Measurements from ENCODE around the gene PLCG2.

Gene PLCG2

GRCh38 chr16:81921085-81921814, 142.2 kb downstream of the PLCG2 start:
- TF ChIP-seq CTCF (conservative IDR thresholded peaks at IDR 0.05; ENCODE audit: low read depth) = no peak
- CTCF ChIA-PET = interaction anchor here (0.6 kb wide), 1 partner anchor 30 kb away, joined by 3 read pairs; no protein-coding TSS in a partner anchor
- H3K27ac ChIP-seq = no peak overlapping the region
- POLR2A ChIA-PET (ENCODE audit: low non-redundant PET) = no interaction called here
- no peak for DNase-seq (ENCODE audit: low spot score)

- TF ChIP-seq CTCF (conservative IDR thresholded peaks at IDR 0.05; ENCODE audit: low read depth) = no peak
- ChIA-PET CTCF (interaction anchor here (0.6 kb wide), 1 partner anchor 31 kb away, joined by 3 read pairs; no protein-coding TSS in a partner anchor), POLR2A (ENCODE audit: low non-redundant PET) (no interaction called here)
- no peak for DNase-seq (ENCODE audit: low spot score)
- H3K27ac ChIP-seq = no peak overlapping the region
These were observed 142.9 kb downstream of the PLCG2 start for GRCh38 chr16:81921843-81922584.

GRCh38 chr16:81923296-81923695, 144.2 kb downstream of the PLCG2 start:
- no peak for DNase-seq (ENCODE audit: low spot score)
- no peak for TF ChIP-seq CTCF (conservative IDR thresholded peaks at IDR 0.05; ENCODE audit: low read depth)
- H3K27ac ChIP-seq = no peak overlapping the region
- POLR2A ChIA-PET (ENCODE audit: low non-redundant PET) = no interaction called here
- CTCF ChIA-PET = no interaction called here

GRCh38 chr16:81925016-81925415, 145.9 kb downstream of the PLCG2 start:
- no peak overlapping the region for H3K27ac ChIP-seq
- ChIA-PET CTCF (no interaction called here), POLR2A (ENCODE audit: low non-redundant PET) (no interaction called here)
- DNase-seq (ENCODE audit: low spot score) = no peak
- TF ChIP-seq CTCF (conservative IDR thresholded peaks at IDR 0.05; ENCODE audit: low read depth) = no peak

GRCh38 chr16:81926036-81926435, 146.9 kb downstream of the PLCG2 start:
- no peak overlapping the region for H3K27ac ChIP-seq
- DNase-seq (ENCODE audit: low spot score) = no peak
- ChIA-PET POLR2A (ENCODE audit: low non-redundant PET) (no interaction called here), CTCF (interaction anchor here (0.5 kb wide), 1 partner anchor 49 kb away, joined by 8 read pairs; no protein-coding TSS in a partner anchor)
- no peak for TF ChIP-seq CTCF (conservative IDR thresholded peaks at IDR 0.05; ENCODE audit: low read depth)

GRCh38 chr16:81927561-81928185, 148.6 kb downstream of the PLCG2 start:
- ChIA-PET POLR2A (ENCODE audit: low non-redundant PET) (no interaction called here), CTCF (no interaction called here)
- no peak overlapping the region for H3K27ac ChIP-seq
- TF ChIP-seq CTCF (conservative IDR thresholded peaks at IDR 0.05; ENCODE audit: low read depth) = no peak
- no peak for DNase-seq (ENCODE audit: low spot score)
